Measurements from ENCODE around the gene ACACA. TPM values are rescaled to one million over a fixed set of nuclear protein-coding genes. Genes with fewer than 3 reads are reported as not detected.

The ACACA gene
- total RNA-seq: 182 TPM

DNA sequence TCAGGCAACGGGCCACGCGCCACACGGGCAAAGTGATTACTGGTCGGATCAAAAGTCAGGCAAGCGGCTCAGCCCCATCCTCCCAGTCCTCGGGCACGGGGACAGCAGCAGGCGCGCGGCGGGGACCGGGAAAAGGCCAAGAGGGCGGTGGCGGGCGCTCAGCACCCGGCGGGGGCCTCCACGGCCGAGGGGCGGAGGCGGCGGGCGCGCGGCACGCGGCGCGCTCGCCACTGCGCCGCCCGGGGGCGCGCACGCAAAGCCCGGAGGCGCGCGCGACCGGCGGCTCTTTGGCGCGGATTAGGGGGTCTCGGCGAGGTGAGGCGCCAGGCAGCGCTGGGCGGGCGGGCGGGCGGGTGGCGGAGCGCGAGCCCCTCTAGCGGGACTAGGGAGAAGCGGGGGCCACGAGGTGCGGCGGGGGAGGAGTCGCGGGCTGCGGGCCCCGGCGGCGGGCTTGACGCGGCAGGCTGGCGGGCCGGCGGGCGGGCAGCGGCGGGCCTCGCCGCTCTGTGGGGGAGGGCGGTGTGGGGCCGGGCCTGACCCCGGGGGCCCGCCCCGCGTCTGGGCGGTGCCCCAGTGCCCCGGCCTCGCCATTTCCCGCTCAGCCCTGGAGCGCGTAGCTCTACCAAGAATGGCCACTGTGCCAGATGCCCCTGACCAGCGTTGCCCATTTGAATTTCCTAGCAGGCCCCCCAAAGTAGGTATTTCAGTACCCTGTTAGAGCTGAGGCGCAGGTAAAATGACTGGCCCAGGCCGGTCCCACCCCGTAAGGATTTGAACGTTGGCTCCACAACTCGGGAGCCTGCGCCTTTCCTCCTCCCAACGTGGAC lies at the start of gene ACACA, which contains the start of gene TADA2A:
ACACA (minus strand) TSS at position 202 of the 827 bp plus-strand sequence. CDS start 537 bp downstream, outside the sequence.
TADA2A (plus strand) TSS at position 252 of the 827 bp plus-strand sequence. CDS start 4,480 bp downstream, outside the sequence.

GRCh38 chr17:37375706-37376105 lies 30.9 kb downstream of the ACACA start, which contains the start of gene C17orf78:
Gene C17orf78 (plus strand): TSS chr17:37375985. CDS start chr17:37376093, 108 bp downstream.

Other genes with a start within 250 kb of the ACACA start
- gene C17orf78, start 30.9 kb downstream of the ACACA start, total RNA-seq: not detected
- 46.3 TPM for gene TADA2A, start 50 bp upstream of the ACACA start, total RNA-seq
- gene DUSP14, start 83.1 kb upstream of the ACACA start, total RNA-seq: 12.2 TPM
- 66.4 TPM for gene SYNRG, start 202.6 kb upstream of the ACACA start, total RNA-seq
- gene DDX52, start 236.6 kb upstream of the ACACA start, total RNA-seq: 49.8 TPM

Measured in parietal lobe (tissue), 1 donor.